ENCODE measurements around the gene CDHR1. TPM values are rescaled to one million over a fixed set of nuclear protein-coding genes. Genes with fewer than 3 reads are reported as not detected.

Gene CDHR1
- total and polyA plus RNA-seq, 2 experiments from 2014 or later, result 3.2 to 6.6 TPM

DNA sequence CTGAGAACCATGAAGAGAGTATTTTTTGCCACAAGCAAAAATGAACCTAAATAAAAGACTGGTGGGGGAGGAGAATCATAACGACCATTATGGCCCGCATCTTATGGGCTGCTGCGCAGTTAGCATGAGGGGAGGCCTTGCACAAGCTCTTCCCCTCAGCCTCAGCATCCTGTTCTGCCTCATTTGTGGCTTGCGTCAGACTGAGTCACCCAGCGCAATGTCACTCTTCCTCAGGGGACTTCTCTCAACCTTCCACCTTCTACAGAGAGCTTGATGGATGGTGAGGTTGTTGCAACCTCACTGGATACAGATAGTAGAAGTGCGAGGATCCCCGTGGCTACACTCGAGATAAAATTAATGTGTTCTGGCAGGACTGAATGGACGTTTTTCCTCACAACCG is 37.6 kb upstream of the CDHR1 start:
- Histone ChIP-seq H3K4me2 (no peak overlapping the region), H3K36me3 (ENCODE audit: insufficient read depth) (peaks cover 13% of the 10 kb centered on the region; the same call in 1 of the 2 replicates), H3K79me2 (replicated peaks; ENCODE audit: insufficient read depth) (no peaks in the 10 kb centered on the region), H3K4me3 (no peak overlapping the region), H2AFZ (no peak overlapping the region), H3K27me3 (ENCODE audit: insufficient read depth) (no peaks in the 10 kb centered on the region), H3K27ac (ENCODE audit: low read depth) (no peak overlapping the region), H3K9me2 (ENCODE audit: insufficient read depth) (no peaks in the 10 kb centered on the region), H3K4me1 (ENCODE audit: insufficient read depth) (peaks cover 19% of the 10 kb centered on the region), H4K20me1 (replicated peaks; ENCODE audit: insufficient read depth) (no peaks in the 10 kb centered on the region), H3F3A (replicated peaks; ENCODE audit: low read depth) (no peaks in the 10 kb centered on the region)
- Mint-ChIP-seq H3K27ac (no peak overlapping the region), H3K4me3 (no peak overlapping the region), H3K4me1 (peaks cover 35% of the 10 kb centered on the region), H3K36me3 (ENCODE audit: low read depth) (peaks cover 36% of the 10 kb centered on the region), H3K27me3 (ENCODE audit: insufficient read depth, low read depth, poor library complexity) (peaks cover 2% of the 10 kb centered on the region), H3K9me3 (no peaks in the 10 kb centered on the region)
- TF ChIP-seq NANOG (IDR thresholded peaks at IDR 0.05; ENCODE audit: borderline replicate concordance), result no peak
- TF ChIP-seq, protein P1, sequence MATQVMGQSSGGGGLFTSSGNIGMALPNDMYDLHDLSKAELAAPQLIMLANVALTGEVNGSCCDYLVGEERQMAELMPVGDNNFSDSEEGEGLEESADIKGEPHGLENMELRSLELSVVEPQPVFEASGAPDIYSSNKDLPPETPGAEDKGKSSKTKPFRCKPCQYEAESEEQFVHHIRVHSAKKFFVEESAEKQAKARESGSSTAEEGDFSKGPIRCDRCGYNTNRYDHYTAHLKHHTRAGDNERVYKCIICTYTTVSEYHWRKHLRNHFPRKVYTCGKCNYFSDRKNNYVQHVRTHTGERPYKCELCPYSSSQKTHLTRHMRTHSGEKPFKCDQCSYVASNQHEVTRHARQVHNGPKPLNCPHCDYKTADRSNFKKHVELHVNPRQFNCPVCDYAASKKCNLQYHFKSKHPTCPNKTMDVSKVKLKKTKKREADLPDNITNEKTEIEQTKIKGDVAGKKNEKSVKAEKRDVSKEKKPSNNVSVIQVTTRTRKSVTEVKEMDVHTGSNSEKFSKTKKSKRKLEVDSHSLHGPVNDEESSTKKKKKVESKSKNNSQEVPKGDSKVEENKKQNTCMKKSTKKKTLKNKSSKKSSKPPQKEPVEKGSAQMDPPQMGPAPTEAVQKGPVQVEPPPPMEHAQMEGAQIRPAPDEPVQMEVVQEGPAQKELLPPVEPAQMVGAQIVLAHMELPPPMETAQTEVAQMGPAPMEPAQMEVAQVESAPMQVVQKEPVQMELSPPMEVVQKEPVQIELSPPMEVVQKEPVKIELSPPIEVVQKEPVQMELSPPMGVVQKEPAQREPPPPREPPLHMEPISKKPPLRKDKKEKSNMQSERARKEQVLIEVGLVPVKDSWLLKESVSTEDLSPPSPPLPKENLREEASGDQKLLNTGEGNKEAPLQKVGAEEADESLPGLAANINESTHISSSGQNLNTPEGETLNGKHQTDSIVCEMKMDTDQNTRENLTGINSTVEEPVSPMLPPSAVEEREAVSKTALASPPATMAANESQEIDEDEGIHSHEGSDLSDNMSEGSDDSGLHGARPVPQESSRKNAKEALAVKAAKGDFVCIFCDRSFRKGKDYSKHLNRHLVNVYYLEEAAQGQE (IDR thresholded peaks at IDR 0.05; ENCODE audit: unreplicated experiment), result no peak
- TF ChIP-seq EZH2phosphoT487 (IDR thresholded peaks at IDR 0.05; ENCODE audit: unreplicated experiment), result no peak
- TF ChIP-seq EZH2 (IDR thresholded peaks at IDR 0.05; ENCODE audit: low read depth, unreplicated experiment), result no peak
- no peak for TF ChIP-seq CREB1 (CRISPR knock-in tag; IDR thresholded peaks at IDR 0.05; ENCODE audit: low read depth)
- no peak for TF ChIP-seq JUNB (IDR thresholded peaks at IDR 0.05; ENCODE audit: unreplicated experiment)
- ATAC-seq (no peak), DNase-seq (ENCODE audit: low spot score) (no peak)

GRCh38 chr10:84158061-84158460 is 36.3 kb upstream of the CDHR1 start:
- Mint-ChIP-seq H3K36me3 (ENCODE audit: low read depth) (peaks cover 25% of the 10 kb centered on the region), H3K27ac (no peak overlapping the region), H3K4me1 (peaks cover 46% of the 10 kb centered on the region), H3K4me3 (no peak overlapping the region), H3K27me3 (ENCODE audit: insufficient read depth, low read depth, poor library complexity) (peaks cover 2% of the 10 kb centered on the region), H3K9me3 (peaks cover 4% of the 10 kb centered on the region; the same call in 2 of the 3 replicates)
- DNase-seq (ENCODE audit: low spot score) (no peak), ATAC-seq (no peak)
- Histone ChIP-seq H3K27ac (ENCODE audit: low read depth) (no peak overlapping the region), H3K27me3 (ENCODE audit: insufficient read depth) (no peaks in the 10 kb centered on the region), H3K79me2 (replicated peaks; ENCODE audit: insufficient read depth) (no peaks in the 10 kb centered on the region), H3F3A (replicated peaks; ENCODE audit: low read depth) (no peaks in the 10 kb centered on the region), H3K36me3 (ENCODE audit: insufficient read depth) (peaks cover 3% of the 10 kb centered on the region; the same call in 1 of the 2 replicates), H3K4me3 (no peak overlapping the region), H3K9me2 (ENCODE audit: insufficient read depth) (no peaks in the 10 kb centered on the region), H2AFZ (no peak overlapping the region), H3K4me2 (no peak overlapping the region), H3K4me1 (ENCODE audit: insufficient read depth) (peaks cover 31% of the 10 kb centered on the region), H4K20me1 (replicated peaks; ENCODE audit: insufficient read depth) (no peaks in the 10 kb centered on the region)
- no peak for TF ChIP-seq ZNF114 (CRISPR knock-in tag; IDR thresholded peaks at IDR 0.05)
- TF ChIP-seq EZH2 (IDR thresholded peaks at IDR 0.05; ENCODE audit: low read depth, unreplicated experiment), result no peak
- TF ChIP-seq, protein P2, sequence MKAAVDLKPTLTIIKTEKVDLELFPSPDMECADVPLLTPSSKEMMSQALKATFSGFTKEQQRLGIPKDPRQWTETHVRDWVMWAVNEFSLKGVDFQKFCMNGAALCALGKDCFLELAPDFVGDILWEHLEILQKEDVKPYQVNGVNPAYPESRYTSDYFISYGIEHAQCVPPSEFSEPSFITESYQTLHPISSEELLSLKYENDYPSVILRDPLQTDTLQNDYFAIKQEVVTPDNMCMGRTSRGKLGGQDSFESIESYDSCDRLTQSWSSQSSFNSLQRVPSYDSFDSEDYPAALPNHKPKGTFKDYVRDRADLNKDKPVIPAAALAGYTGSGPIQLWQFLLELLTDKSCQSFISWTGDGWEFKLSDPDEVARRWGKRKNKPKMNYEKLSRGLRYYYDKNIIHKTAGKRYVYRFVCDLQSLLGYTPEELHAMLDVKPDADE (IDR thresholded peaks at IDR 0.05), result no peak
- TF ChIP-seq NANOG (IDR thresholded peaks at IDR 0.05; ENCODE audit: borderline replicate concordance), result no peak
- no peak for TF ChIP-seq ZNF331 (CRISPR knock-in tag; IDR thresholded peaks at IDR 0.05; ENCODE audit: low read depth)
- TF ChIP-seq CREB1 (CRISPR knock-in tag; IDR thresholded peaks at IDR 0.05; ENCODE audit: low read depth), result no peak
- TF ChIP-seq JUNB (IDR thresholded peaks at IDR 0.05; ENCODE audit: unreplicated experiment), result no peak

Measured in GM23338 (cell line).